Mesenchymal stem cell (in vitro differentiated cells and primary cell): ENCODE measurements around the gene ABCB8.

Experiments used
- DNase-seq: peaks from one replicate; pipeline ENCODE4 v3.0.0-alpha.2; 2013
- H2AFZ ChIP-seq: one replicate; pipeline ENCODE4 v1.6.1; 2013; ENCODE audit warnings: low read depth, mild to moderate bottlenecking, control low read depth, inconsistent platforms, low read length, moderate library complexity
- H2AK5ac ChIP-seq: 2 replicates; pipeline ENCODE4 v1.6.1; 2013; ENCODE audit warnings: low read length, moderate library complexity, mild to moderate bottlenecking, inconsistent platforms; ENCODE audit not compliant: severe bottlenecking
- H2BK120ac ChIP-seq: one replicate; pipeline ENCODE4 v1.6.1; 2013; ENCODE audit warnings: low read depth, mild to moderate bottlenecking, inconsistent platforms, low read length, moderate library complexity
- H2BK12ac ChIP-seq, 2 experiments: one replicate each; pipeline ENCODE4 v1.6.1; 2013; ENCODE audit warnings: inconsistent platforms in 2 of 2, low read length in 2 of 2, mild to moderate bottlenecking in 2 of 2, moderate library complexity in 2 of 2, control low read depth in 1 of 2
- H2BK15ac ChIP-seq: one replicate; pipeline ENCODE4 v1.6.1; 2013; ENCODE audit warnings: mild to moderate bottlenecking, low read depth, inconsistent platforms; ENCODE audit not compliant: poor library complexity, severe bottlenecking
- H2BK5ac ChIP-seq: 2 replicates; pipeline ENCODE4 v1.6.1; 2013; ENCODE audit warnings: low read depth, mild to moderate bottlenecking, low read length, control low read depth, inconsistent platforms; ENCODE audit not compliant: poor library complexity, severe bottlenecking
- H3K14ac ChIP-seq, 2 experiments: one replicate each; pipeline ENCODE4 v1.6.1; 2013; ENCODE audit warnings: inconsistent platforms in 2 of 2, low read length in 2 of 2, control low read depth in 1 of 2, mild to moderate bottlenecking in 1 of 2, moderate library complexity in 1 of 2
- H3K18ac ChIP-seq, 2 experiments: one replicate each; pipeline ENCODE4 v1.6.1; 2013; ENCODE audit warnings: inconsistent platforms in 2 of 2, low read length in 2 of 2, control low read depth in 1 of 2, low read depth in 1 of 2, mild to moderate bottlenecking in 1 of 2
- H3K23ac ChIP-seq, 2 experiments: one replicate each; pipeline ENCODE4 v1.6.1; 2013; ENCODE audit warnings: inconsistent platforms in 2 of 2, low read length in 2 of 2, mild to moderate bottlenecking in 2 of 2, moderate library complexity in 2 of 2, control low read depth in 1 of 2
- H3K27ac ChIP-seq: 2 replicates; pipeline ENCODE4 v1.5.1; 2013; ENCODE audit warnings: mild to moderate bottlenecking, moderate library complexity, low read length, control low read depth, inconsistent platforms; ENCODE audit not compliant: poor library complexity, severe bottlenecking
- H3K27me3 ChIP-seq, 2 experiments: 2 replicates each; pipeline versions ENCODE4 v1.6.1 to v1.7.0; 2013; ENCODE audit warnings: low read length in 2 of 2, mild to moderate bottlenecking in 2 of 2, moderate library complexity in 2 of 2, control low read depth in 1 of 2, inconsistent platforms in 1 of 2; ENCODE audit not compliant: control insufficient read depth in 1 of 2, insufficient read depth in 1 of 2
- H3K36me3 ChIP-seq, 2 experiments: 2 replicates each; pipeline versions ENCODE4 v1.6.1 to v1.7.0; 2013; ENCODE audit warnings: low read length in 2 of 2, control low read depth in 1 of 2, inconsistent platforms in 1 of 2, low read depth in 1 of 2, mild to moderate bottlenecking in 1 of 2; ENCODE audit not compliant: insufficient read depth in 2 of 2, control insufficient read depth in 1 of 2
- H3K4ac ChIP-seq, 2 experiments: one replicate each; pipeline ENCODE4 v1.6.1; 2013; ENCODE audit warnings: inconsistent platforms in 2 of 2, low read length in 2 of 2, mild to moderate bottlenecking in 2 of 2, moderate library complexity in 2 of 2, control low read depth in 1 of 2, low read depth in 1 of 2
- H3K4me1 ChIP-seq: 2 replicates; pipeline ENCODE4 v1.6.1; 2013; ENCODE audit warnings: low read depth, low read length, control low read depth; ENCODE audit not compliant: control insufficient read depth, insufficient read depth
- H3K4me2 ChIP-seq: 2 replicates; pipeline ENCODE4 v1.6.1; 2013; ENCODE audit warnings: low read length, mild to moderate bottlenecking, inconsistent platforms; ENCODE audit not compliant: poor library complexity, severe bottlenecking
- H3K4me3 ChIP-seq, 2 experiments: 2 replicates each; pipeline versions ENCODE4 v1.5.1 to v1.7.0; 2013; ENCODE audit warnings: low read length in 2 of 2, mild to moderate bottlenecking in 2 of 2, control low read depth in 1 of 2, low read depth in 1 of 2; ENCODE audit not compliant: insufficient read depth in 1 of 2
- H3K79me1 ChIP-seq: replicated peaks from 2 replicates; pipeline ENCODE4 v1.6.1; 2013; ENCODE audit warnings: mild to moderate bottlenecking, control low read depth, low read length, inconsistent platforms; ENCODE audit not compliant: poor library complexity, severe bottlenecking
- H3K9ac ChIP-seq: 2 replicates; pipeline ENCODE4 v1.7.0; 2013; ENCODE audit warnings: mild to moderate bottlenecking, low read length, moderate library complexity
- H3K9me3 ChIP-seq: 2 replicates; pipeline ENCODE4 v1.7.0; 2013; ENCODE audit warnings: mild to moderate bottlenecking, low read length; ENCODE audit not compliant: control insufficient read depth
- H4K8ac ChIP-seq: one replicate; pipeline ENCODE4 v1.6.1; 2013; ENCODE audit warnings: inconsistent platforms, mild to moderate bottlenecking, low read length, moderate library complexity
- H4K91ac ChIP-seq: one replicate; pipeline ENCODE4 v1.6.1; 2013; ENCODE audit warnings: mild to moderate bottlenecking, low read length, inconsistent platforms
- WGBS: methylation state at CpG from one replicate; pipeline ENCODE4 v1.1.7; 2013; ENCODE audit warnings: mixed read lengths; 5-methylcytosine and 5-hydroxymethylcytosine counted together

ABCB8 gene

DNA sequence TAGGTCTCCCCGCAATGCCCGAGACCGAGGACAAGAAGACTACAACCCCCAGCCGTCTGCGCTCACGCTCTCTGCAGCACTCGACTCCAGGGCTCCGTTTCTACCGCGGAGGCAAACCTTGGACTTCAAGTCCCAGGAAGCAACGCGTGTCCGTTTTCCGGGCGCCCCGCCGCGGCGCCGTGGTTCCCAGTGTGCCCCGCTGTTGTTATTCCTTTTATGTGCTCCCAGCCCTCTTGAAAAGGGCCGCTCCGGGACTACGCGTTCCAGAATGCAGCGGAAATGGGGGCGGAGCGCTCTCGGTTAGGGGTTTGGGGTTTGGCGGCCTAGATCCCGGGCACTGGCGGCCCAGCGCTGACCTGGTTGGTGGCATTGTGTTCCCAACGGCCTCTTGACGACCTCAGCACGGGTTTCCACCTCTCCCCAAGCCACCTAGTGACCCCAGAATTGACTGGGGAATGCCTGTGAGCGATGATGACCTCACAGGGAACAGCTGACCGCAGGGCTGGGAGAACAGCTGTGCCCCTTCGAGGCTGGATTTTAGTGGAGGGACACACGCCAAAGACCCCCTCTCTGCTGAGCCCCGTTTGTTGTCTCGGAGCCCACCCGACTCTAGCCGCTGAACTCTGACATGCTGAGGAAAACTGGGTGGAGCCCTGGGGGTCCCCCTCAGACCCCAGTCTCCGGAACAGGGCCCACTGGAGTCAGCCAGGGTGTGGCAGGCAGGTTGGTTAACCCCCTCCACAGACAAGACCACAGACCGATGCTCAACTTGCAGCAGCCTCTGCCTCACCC lies 29.9 kb downstream of the ABCB8 start:
- Histone ChIP-seq H2AK5ac (peak overlapping the region; percentile 87), H3K4me1 (peaks cover 40% of the 10 kb centered on the region), H3K14ac (no peak overlapping the region), H3K36me3 (peaks cover 19 to 30% of the 10 kb centered on the region in 2 experiments), H2AFZ (peak overlapping the region; percentile 67), H4K91ac (peak overlapping the region; percentile 48), H2BK120ac (peak overlapping the region; percentile 96), H3K4me2 (peak overlapping the region; percentile 78), H3K9ac (peak overlapping the region; percentile 90), H3K27ac (peak overlapping the region; percentile 95), H4K8ac (peak overlapping the region; percentile 96), H3K18ac (peak overlapping the region; percentile 93 to 94), H3K4ac (peak overlapping the region; percentile 89 to 97), H3K23ac (no peak overlapping the region), H3K9me3 (no peaks in the 10 kb centered on the region), H2BK12ac (peak overlapping the region in 1 of 2 experiments; percentile 81), H3K4me3 (peak overlapping the region; percentile 33 to 96), H2BK5ac (peak overlapping the region; percentile 82), H3K79me1 (peaks cover 15% of the 10 kb centered on the region), H3K27me3 (no peaks in the 10 kb centered on the region), H2BK15ac (peak overlapping the region; percentile 19)
- 2% methylated on average over 46 of the region's 46 CpGs for WGBS
- DNase-seq = peak; percentile 100

DNA sequence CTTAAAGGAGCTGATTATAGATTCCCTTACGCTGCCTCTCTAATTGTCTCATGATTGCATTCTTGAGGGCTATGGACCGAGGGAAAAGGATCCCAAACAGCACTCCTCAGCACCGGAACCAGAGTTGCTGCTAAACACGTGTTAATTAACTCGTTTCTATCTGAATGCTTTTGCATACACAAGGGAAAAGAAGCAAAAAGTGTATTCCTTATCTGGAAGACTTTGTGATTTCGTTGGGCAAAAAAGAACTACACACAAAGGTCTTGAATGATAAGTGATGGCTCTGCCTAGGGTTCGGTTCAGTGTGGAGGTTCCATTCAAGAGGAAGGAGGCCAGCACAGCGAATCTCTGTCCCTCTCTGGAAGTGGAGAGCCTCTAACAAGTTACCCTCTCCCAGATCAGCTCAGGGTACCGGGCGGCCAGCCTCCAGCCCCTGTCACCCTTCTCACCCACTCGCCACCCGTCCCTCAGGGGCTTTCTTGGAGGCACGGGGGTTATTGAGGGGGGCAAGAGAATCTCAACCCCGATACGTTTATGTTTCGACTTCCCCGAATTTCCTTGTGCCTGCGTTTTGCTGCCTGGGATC lies 30.6 kb downstream of the ABCB8 start:
- peak overlapping the region; percentile 95 for H3K27ac ChIP-seq
- H3K4me2 ChIP-seq = peak overlapping the region; percentile 84
- H3K4me1 ChIP-seq = peaks cover 44% of the 10 kb centered on the region
- no peaks in the 10 kb centered on the region for H3K9me3 ChIP-seq
- no peaks in the 10 kb centered on the region for H3K27me3 ChIP-seq
- peak overlapping the region; percentile 30 for H2BK15ac ChIP-seq
- peak; percentile 70 for DNase-seq
- H3K4me3 ChIP-seq = peak overlapping the region; percentile 40 to 96
- peaks cover 15% of the 10 kb centered on the region for H3K79me1 ChIP-seq
- peak overlapping the region; percentile 48 for H4K91ac ChIP-seq
- H3K23ac ChIP-seq = peak overlapping the region in 1 of 2 experiments; percentile 85
- no peak overlapping the region for H2AFZ ChIP-seq
- H2BK12ac ChIP-seq = peak overlapping the region; percentile 69 to 85
- peak overlapping the region in 1 of 2 experiments; percentile 51 for H3K14ac ChIP-seq
- peak overlapping the region; percentile 39 for H4K8ac ChIP-seq
- peak overlapping the region; percentile 60 for H2BK5ac ChIP-seq
- H3K36me3 ChIP-seq = peaks cover 13 to 27% of the 10 kb centered on the region in 2 experiments
- WGBS = 15% methylated on average over 13 of the region's 18 CpGs
- peak overlapping the region; percentile 42 for H2AK5ac ChIP-seq
- peak overlapping the region; percentile 89 to 97 for H3K4ac ChIP-seq
- H3K9ac ChIP-seq = peak overlapping the region; percentile 90
- peak overlapping the region; percentile 96 for H2BK120ac ChIP-seq
- peak overlapping the region; percentile 93 to 95 for H3K18ac ChIP-seq

DNA sequence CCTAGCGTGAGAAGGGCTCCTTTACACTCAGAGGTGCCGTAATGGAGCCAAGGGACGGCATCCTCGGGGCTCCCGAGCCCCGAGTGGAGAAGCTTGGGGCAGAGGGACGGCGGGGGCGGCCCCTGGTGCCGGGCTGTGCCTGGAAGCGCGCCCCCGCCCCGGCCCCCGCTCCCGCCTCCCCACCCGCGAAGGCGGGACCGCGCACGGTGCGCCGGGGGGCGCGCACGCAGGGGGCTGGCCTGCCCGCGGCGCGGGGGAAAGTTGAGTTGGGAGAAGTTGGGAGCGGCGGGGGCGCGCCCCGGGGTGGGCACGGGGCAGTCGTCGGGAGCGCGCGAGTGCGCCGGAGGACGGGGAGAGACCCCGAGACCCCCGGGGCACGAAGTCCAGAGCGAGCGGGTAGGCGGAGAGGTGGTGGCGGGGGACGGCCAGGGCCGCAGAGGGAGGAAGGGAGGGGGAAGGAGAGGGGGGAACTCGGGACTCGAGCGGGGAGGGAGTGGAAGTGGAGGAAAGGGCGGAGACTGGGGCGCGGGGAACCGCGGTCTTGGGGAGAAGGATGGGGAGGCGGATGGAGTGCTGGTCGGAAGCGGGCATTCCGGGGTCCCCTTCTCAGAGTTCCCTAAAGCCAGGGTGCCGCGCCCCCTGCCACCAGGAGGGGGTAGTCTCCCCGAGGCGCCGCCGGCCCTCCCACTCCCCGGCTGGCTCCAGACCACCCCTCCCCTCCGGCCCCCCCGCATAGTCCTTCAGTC lies 31.3 kb downstream of the ABCB8 start, which contains the start of gene SLC4A2:
SLC4A2 (plus strand) TSS at position 223 of the 746 bp plus-strand sequence. CDS start 2,399 bp downstream, outside the sequence.
- no peak within 1 kb of the TSS for H2AFZ ChIP-seq
- H3K14ac ChIP-seq = peak within 1 kb of the TSS; percentile 68 to 90
- H3K9me3 ChIP-seq = no peaks in the 10 kb centered on the region
- H3K4me3 ChIP-seq = peak within 1 kb of the TSS; percentile 77 to 96
- H3K27ac ChIP-seq = peak within 1 kb of the TSS; percentile 95
- H2BK15ac ChIP-seq = peak within 1 kb of the TSS; percentile 85
- peak within 1 kb of the TSS; percentile 69 to 85 for H2BK12ac ChIP-seq
- H3K79me1 ChIP-seq = peaks cover 19% of the 10 kb centered on the region
- peak within 1 kb of the TSS; percentile 96 for H4K8ac ChIP-seq
- under 1% methylated on average over 59 of the region's 75 CpGs for WGBS
- peak within 1 kb of the TSS; percentile 82 for H2BK5ac ChIP-seq
- H3K4me2 ChIP-seq = peak within 1 kb of the TSS; percentile 93
- H4K91ac ChIP-seq = peak within 1 kb of the TSS; percentile 84
- peak within 1 kb of the TSS; percentile 90 for H3K9ac ChIP-seq
- H3K36me3 ChIP-seq = peaks cover 12 to 27% of the 10 kb centered on the region in 2 experiments
- peak within 1 kb of the TSS; percentile 93 to 95 for H3K18ac ChIP-seq
- peak; percentile 83 for DNase-seq
- peak within 1 kb of the TSS; percentile 96 for H2BK120ac ChIP-seq
- H3K23ac ChIP-seq = peak within 1 kb of the TSS; percentile 15 to 85
- peak within 1 kb of the TSS; percentile 87 for H2AK5ac ChIP-seq
- H3K27me3 ChIP-seq = no peaks in the 10 kb centered on the region
- H3K4ac ChIP-seq = peak within 1 kb of the TSS; percentile 89 to 97
- peaks cover 50% of the 10 kb centered on the region for H3K4me1 ChIP-seq
